Osteocyte (in vitro differentiated cells): Measurements from ENCODE around the gene HGFAC. TPM values are rescaled to one million over a fixed set of nuclear protein-coding genes. Genes with fewer than 3 reads are reported as not detected.

Experiments
- DNase-seq: peaks from one replicate; pipeline ENCODE4 v3.0.0; 2021; ENCODE audit warnings: mixed read lengths; ENCODE audit not compliant: unreplicated experiment; ENCODE audit errors: extremely low spot score
- H3K27ac Mint-ChIP-seq: one replicate; pipeline ENCODE4 v1.8.0; 2021; ENCODE audit warnings: mild to moderate bottlenecking, mixed read lengths; ENCODE audit not compliant: unreplicated experiment
- H3K27me3 Mint-ChIP-seq: one replicate; pipeline ENCODE4 v1.8.0; 2021; ENCODE audit warnings: mixed read lengths; ENCODE audit not compliant: unreplicated experiment
- H3K36me3 Mint-ChIP-seq: one replicate; pipeline ENCODE4 v1.8.0; 2021; ENCODE audit warnings: mixed read lengths; ENCODE audit not compliant: unreplicated experiment
- H3K4me1 Mint-ChIP-seq: one replicate; pipeline ENCODE4 v1.8.0; 2021; ENCODE audit warnings: mixed read lengths; ENCODE audit not compliant: unreplicated experiment
- H3K4me3 Mint-ChIP-seq: one replicate; pipeline ENCODE4 v1.8.0; 2021; ENCODE audit warnings: mild to moderate bottlenecking, moderate library complexity, mixed read lengths; ENCODE audit not compliant: unreplicated experiment
- H3K9me3 Mint-ChIP-seq: one replicate; pipeline ENCODE4 v1.8.0; 2021; ENCODE audit warnings: mixed read lengths; ENCODE audit not compliant: unreplicated experiment
- total RNA-seq: library from RNA; stranded (reverse); gene quantifications from 2 replicates; pipeline ENCODE4 v1.2.1, GENCODE V29; 2021
- TF ChIP-seq, protein P1 (sequence below): fragments of 200-600 bp; sonication (generic); IDR thresholded peaks from 2 replicates; pipeline ENCODE4 v1.5.0; 2021; ENCODE audit warnings: antibody characterized with exemption, mild to moderate bottlenecking, moderate library complexity

HGFAC gene
- total RNA-seq, 1 donor from 2014 or later, result 0.54 TPM

DNA sequence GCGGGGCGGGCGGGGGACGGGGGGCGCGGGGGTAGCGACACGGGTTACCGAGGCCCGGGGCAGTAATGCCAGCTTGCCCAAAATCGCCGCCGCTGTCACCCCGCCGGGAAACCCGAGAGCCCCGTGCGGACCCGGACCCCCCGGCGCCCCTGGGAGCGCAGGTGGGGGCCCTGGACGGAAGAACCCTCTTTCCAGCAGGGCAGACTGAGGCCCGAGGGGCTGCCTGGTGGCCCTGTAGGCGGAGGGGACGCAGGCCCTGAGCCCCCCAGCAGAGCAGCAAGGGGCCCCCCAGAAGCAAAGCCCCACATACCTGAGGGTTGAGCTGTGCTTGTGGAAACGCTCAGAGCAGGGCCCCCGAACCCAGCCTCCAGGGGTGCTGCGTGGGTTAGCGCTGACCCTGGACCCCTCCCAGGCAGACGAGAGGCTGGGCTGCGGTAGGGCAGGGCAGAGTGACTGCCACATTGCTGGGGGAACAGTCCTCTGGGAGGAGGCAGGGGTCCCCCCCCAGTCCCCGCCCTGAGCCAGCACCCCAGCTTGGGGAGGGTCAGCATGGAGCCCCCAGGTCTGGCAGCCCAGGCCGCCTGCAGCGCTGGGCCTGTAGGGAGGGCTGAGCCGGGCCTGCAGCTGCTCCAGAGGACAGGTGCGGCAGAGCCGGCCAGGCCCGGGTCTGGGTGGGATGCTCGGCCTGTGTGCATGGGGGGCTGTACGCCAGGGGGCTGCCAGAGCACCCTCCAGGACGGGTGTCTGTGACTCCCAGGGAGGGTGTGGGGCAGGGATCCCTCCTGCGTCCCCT lies 22.0 kb downstream of the HGFAC start:
- Mint-ChIP-seq H3K27ac (no peak overlapping the region), H3K36me3 (no peaks in the 10 kb centered on the region), H3K9me3 (peaks cover under 1% of the 10 kb centered on the region), H3K4me1 (no peaks in the 10 kb centered on the region), H3K4me3 (no peak overlapping the region), H3K27me3 (peaks cover 8% of the 10 kb centered on the region)
- no peak for DNase-seq
- TF ChIP-seq, protein P1, sequence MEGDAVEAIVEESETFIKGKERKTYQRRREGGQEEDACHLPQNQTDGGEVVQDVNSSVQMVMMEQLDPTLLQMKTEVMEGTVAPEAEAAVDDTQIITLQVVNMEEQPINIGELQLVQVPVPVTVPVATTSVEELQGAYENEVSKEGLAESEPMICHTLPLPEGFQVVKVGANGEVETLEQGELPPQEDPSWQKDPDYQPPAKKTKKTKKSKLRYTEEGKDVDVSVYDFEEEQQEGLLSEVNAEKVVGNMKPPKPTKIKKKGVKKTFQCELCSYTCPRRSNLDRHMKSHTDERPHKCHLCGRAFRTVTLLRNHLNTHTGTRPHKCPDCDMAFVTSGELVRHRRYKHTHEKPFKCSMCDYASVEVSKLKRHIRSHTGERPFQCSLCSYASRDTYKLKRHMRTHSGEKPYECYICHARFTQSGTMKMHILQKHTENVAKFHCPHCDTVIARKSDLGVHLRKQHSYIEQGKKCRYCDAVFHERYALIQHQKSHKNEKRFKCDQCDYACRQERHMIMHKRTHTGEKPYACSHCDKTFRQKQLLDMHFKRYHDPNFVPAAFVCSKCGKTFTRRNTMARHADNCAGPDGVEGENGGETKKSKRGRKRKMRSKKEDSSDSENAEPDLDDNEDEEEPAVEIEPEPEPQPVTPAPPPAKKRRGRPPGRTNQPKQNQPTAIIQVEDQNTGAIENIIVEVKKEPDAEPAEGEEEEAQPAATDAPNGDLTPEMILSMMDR, result no peak

DNA sequence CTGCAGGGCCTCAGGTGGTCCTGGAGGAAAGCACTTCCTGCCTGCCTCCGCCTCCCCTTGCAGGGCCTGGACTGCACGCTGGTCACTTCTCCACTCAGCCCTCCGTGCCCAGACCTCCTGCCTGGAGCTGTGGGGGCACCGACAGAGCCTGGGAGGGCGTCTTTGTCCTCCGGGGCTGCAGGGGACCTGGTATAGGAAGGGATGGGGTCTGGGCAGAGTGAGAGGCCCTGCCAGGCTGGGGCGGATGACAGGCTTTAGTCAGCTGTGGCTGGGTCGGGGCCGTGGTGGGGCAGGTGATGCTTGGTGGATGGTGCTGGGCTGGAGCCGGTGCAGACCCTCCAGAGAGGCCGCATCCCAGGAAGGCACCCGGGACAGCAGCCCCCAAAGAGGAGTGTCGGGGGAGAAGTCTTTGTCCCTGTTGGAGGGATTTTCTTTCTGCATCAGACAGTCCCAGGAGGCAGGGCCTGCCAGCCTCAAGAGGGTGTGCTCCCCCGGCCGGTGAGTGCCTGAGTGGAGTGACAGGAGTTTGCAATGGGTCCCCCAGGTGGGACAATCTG lies 22.7 kb downstream of the HGFAC start:
- no peak for DNase-seq

GRCh38 chr4:3464911-3465697 lies 23.3 kb downstream of the HGFAC start:
- TF ChIP-seq, protein P1, result no peak

More for the DNA sequence above, 22.7 kb downstream of the HGFAC start:
- no peak overlapping the region for H3K4me3 Mint-ChIP-seq
- TF ChIP-seq, protein P1, result no peak
- no peaks in the 10 kb centered on the region for H3K9me3 Mint-ChIP-seq
- H3K27ac Mint-ChIP-seq, result no peak overlapping the region
- H3K4me1 Mint-ChIP-seq, result no peaks in the 10 kb centered on the region
- peaks cover 4% of the 10 kb centered on the region for H3K27me3 Mint-ChIP-seq
- H3K36me3 Mint-ChIP-seq, result no peaks in the 10 kb centered on the region

GRCh38 chr4:3465698-3466671 lies 24.2 kb downstream of the HGFAC start:
- H3K9me3 Mint-ChIP-seq, result no peaks in the 10 kb centered on the region
- H3K27ac Mint-ChIP-seq, result no peak overlapping the region
- no peak overlapping the region for H3K4me3 Mint-ChIP-seq
- H3K4me1 Mint-ChIP-seq, result no peaks in the 10 kb centered on the region
- H3K36me3 Mint-ChIP-seq, result no peaks in the 10 kb centered on the region
- no peak for DNase-seq
- H3K27me3 Mint-ChIP-seq, result peaks cover 3% of the 10 kb centered on the region
- TF ChIP-seq, protein P1, result peak; percentile 36

More at GRCh38 chr4:3464911-3465697, 23.3 kb downstream of the HGFAC start:
- Mint-ChIP-seq H3K4me1 (no peaks in the 10 kb centered on the region), H3K36me3 (no peaks in the 10 kb centered on the region), H3K9me3 (no peaks in the 10 kb centered on the region), H3K27me3 (peaks cover 1% of the 10 kb centered on the region), H3K27ac (no peak overlapping the region), H3K4me3 (no peak overlapping the region)
- DNase-seq, result no peak
